Body of pancreas (tissue), 4 donors: ENCODE data around the gene ADGRG7.
"Not testable (repeated sequence)": the region's sequence is repeated elsewhere in the genome, so short reads cannot be mapped to it uniquely, and the experiment has no call there.

Source experiments
- POLR2A ChIP-seq, 3 donors: fragments of 450-650 bp; IDR thresholded peaks; one replicate each; pipeline ENCODE4 v1.6.1; 2016; ENCODE audit warnings: antibody characterized with exemption in 3 of 3, mild to moderate bottlenecking in 2 of 3
- TF ChIP-seq, protein P1 (sequence below), 7 experiments: fragments of 450-650 bp in 4 of 7; fragments of 200-600 bp in 3 of 7; sonication (generic) in 3 of 7; IDR thresholded peaks; one replicate each; pipeline ENCODE4 v1.5.1; 2016 to 2019; ENCODE audit warnings: antibody characterized with exemption in 7 of 7

DNA sequence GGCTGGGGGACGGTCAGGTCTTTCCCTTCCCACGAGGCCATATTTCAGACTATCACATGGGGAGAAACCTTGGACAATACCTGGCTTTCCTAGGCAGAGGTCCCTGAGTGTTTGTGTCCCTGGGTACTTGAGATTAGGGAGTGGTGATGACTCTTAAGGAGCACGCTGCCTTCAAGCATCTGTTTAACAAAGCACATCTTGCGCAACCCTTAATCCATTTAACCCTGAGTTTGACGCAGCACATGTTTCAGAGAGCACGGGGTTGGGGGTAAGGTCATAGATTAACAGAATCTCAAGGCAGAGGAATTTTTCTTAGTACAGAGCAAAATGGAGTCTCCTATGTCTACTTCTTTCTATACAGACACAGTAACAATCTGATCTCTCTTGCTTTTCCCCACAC, 57.3 kb downstream of the ADGRG7 start:
- TF ChIP-seq POLR2A (IDR thresholded peaks at IDR 0.05) = not testable (repeated sequence)
- TF ChIP-seq, protein P1, sequence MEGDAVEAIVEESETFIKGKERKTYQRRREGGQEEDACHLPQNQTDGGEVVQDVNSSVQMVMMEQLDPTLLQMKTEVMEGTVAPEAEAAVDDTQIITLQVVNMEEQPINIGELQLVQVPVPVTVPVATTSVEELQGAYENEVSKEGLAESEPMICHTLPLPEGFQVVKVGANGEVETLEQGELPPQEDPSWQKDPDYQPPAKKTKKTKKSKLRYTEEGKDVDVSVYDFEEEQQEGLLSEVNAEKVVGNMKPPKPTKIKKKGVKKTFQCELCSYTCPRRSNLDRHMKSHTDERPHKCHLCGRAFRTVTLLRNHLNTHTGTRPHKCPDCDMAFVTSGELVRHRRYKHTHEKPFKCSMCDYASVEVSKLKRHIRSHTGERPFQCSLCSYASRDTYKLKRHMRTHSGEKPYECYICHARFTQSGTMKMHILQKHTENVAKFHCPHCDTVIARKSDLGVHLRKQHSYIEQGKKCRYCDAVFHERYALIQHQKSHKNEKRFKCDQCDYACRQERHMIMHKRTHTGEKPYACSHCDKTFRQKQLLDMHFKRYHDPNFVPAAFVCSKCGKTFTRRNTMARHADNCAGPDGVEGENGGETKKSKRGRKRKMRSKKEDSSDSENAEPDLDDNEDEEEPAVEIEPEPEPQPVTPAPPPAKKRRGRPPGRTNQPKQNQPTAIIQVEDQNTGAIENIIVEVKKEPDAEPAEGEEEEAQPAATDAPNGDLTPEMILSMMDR (IDR thresholded peaks at IDR 0.05) = not testable (repeated sequence)
